HAP-1 (cell line): Measurements from ENCODE around the gene CACNA1B.
"Not testable (repeated sequence)": the region's sequence is repeated elsewhere in the genome, so short reads cannot be mapped to it uniquely, and the experiment has no call there.

Source experiments
- DNase-seq, 2 experiments: peaks; one replicate each; pipeline ENCODE4 v3.0.0-alpha.2; 2016 to 2020; ENCODE audit warnings: low spot score in 2 of 2
- H3K27me3 ChIP-seq: fragments of 250-450 bp; sonication (Bioruptor Pico); 2 replicates; pipeline ENCODE4 v1.5.1; 2020; ENCODE audit warnings: low read depth, mild to moderate bottlenecking, moderate library complexity
- H3K36me3 ChIP-seq: fragments of 250-450 bp; sonication (Bioruptor Pico); replicated peaks from 2 replicates; pipeline ENCODE4 v1.5.1; 2020; ENCODE audit warnings: mild to moderate bottlenecking
- H3K4me1 ChIP-seq: fragments of 250-450 bp; sonication (Bioruptor Pico); 2 replicates; pipeline ENCODE4 v1.5.1; 2020; ENCODE audit warnings: mild to moderate bottlenecking
- H3K4me3 ChIP-seq: fragments of 250-450 bp; sonication (Bioruptor Pico); 2 replicates; pipeline ENCODE4 v1.5.1; 2020; ENCODE audit warnings: mild to moderate bottlenecking, moderate library complexity
- H3K9me3 ChIP-seq: fragments of 250-450 bp; sonication (Bioruptor Pico); 2 replicates; pipeline ENCODE4 v1.5.1; 2020; ENCODE audit warnings: mild to moderate bottlenecking, moderate library complexity
- in situ Hi-C: fragments of 300-500 bp; cut with MboI; formaldehyde crosslinking; loops from 3 replicates; pipeline ENCODE4 v1.14.3; 2020; ENCODE audit warnings: low sequenced_read_pairs, inconsistent platforms, mixed read lengths

CACNA1B gene

GRCh38 chr9:138099803-138100598, 222.4 kb downstream of the CACNA1B start:
- no peaks in the 10 kb centered on the region for H3K36me3 ChIP-seq
- no peaks in the 10 kb centered on the region for H3K4me1 ChIP-seq
- H3K9me3 ChIP-seq, result no peaks in the 10 kb centered on the region
- in situ Hi-C loops, result no loop called here
- DNase-seq, result no peak
- no peaks in the 10 kb centered on the region for H3K27me3 ChIP-seq
- H3K4me3 ChIP-seq, result no peak overlapping the region

DNA sequence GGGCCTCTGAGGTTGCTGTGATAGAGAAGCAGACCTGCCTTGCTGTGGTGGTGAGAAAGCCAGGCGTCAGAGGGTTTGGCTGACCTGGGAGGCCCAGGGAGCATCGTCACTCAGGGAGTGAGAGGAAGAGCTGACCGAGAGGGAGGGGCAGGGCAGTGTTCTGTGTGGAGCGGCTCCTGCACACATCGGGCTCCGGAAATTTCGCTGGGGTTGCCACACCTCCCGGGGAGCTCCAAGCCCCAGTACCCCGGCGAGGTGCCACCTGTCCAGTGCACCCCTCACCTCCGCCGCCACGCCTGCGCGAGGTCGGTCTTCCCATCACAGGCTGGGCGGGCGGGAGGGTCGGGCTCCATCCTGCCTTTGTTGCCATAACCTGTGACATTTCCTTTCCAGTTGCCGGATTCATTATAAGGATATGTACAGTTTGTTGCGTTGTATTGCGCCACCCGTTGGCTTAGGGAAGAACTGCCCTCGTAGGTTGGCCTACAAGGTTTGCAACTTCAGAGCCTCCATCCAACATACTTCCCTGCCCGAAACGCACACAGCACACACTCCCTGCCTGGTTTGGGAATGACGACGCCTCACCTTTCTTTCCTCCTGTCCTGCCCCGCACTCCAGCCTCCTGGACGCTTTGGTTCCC, 223.2 kb downstream of the CACNA1B start:
- in situ Hi-C loops, result no loop called here
- Histone ChIP-seq H3K36me3 (no peaks in the 10 kb centered on the region), H3K4me3 (no peak overlapping the region), H3K27me3 (no peaks in the 10 kb centered on the region), H3K4me1 (no peaks in the 10 kb centered on the region), H3K9me3 (no peaks in the 10 kb centered on the region)
- DNase-seq, result no peak

DNA sequence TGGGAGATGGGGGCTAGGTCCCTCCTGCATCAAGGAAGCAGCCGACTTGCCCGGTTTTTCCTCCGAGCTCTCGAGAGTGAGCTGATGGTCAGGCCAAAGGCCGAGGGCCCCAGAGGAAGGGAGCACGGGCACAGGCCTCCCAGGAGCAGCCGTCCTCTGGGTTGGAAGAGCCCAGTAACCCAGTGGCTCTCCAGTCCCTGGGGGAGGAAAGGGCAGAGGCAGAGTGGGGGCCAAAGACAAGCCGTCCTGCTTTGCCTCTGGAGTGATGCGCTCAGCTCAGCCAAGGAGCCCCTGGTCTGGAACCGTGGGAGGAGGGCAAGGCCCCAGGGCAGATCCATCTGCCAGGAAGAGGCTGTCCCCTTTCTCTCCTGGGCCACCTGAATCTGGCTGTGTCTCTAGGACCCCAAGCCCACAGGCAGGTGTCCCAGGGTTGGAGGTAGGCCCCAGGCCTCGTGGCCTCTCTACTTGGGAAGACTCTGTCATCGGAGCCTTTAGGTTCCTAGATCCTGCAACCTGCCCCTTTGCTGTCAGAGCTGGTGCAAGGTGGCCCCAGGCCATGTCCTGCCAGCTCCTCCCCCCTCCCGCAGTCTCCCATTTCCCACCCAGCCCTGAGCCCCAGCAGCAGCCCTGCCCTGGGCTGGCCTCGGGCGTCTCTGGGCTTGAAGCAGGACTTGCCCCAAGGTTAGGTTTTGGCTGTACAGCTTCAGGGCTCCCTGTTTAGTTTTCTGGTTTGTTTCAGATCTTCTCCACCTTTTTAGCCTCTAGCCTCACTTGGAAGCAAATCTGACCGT, 224.1 kb downstream of the CACNA1B start:
- Histone ChIP-seq H3K27me3 (no peaks in the 10 kb centered on the region), H3K4me3 (no peak overlapping the region), H3K9me3 (no peaks in the 10 kb centered on the region), H3K36me3 (no peaks in the 10 kb centered on the region), H3K4me1 (no peaks in the 10 kb centered on the region)
- no peak for DNase-seq
- in situ Hi-C loops, result no loop called here

DNA sequence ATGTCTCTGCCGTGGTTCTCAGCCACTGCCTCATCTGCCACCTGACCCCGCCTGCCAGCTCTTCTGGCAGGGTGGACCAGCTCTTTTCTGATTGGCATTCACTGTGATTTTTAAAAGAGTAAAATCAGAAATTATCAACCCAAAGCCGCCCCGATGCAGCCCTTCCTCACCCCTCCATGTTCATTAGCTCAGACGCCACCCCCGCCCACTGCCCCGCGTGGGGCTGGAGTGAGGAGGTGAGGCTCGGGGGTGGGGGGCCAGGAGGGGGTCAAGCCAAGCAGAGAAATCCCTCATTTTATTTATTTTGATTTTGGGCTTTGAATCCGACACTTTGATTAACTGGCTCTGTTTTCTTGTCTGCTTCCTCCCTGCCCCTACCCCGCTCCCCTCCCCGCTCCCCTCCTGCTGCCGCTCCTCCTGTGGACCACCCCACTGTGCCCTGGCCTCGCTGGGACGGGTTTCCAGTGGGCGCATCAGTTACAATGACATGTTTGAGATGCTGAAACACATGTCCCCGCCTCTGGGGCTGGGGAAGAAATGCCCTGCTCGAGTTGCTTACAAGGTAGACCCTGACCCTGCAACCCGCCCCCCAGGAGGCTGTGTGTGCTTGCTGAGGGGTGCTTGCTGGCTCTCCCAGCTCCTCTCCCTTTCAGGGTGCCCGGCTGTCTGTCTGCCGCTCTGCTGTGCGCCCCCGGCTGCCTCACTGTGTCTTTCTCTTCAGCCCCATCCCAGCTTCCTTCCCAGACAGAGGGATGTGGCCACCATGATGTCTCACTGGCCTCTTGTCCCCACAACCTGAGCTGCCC, 224.9 kb downstream of the CACNA1B start:
- in situ Hi-C loops, result no loop called here
- DNase-seq, result no peak
- Histone ChIP-seq H3K4me3 (no peak overlapping the region), H3K4me1 (no peaks in the 10 kb centered on the region), H3K9me3 (no peaks in the 10 kb centered on the region), H3K36me3 (no peaks in the 10 kb centered on the region), H3K27me3 (no peaks in the 10 kb centered on the region)

- no peak overlapping the region for H3K4me3 ChIP-seq
- H3K36me3 ChIP-seq, result no peaks in the 10 kb centered on the region
- no peaks in the 10 kb centered on the region for H3K4me1 ChIP-seq
- H3K27me3 ChIP-seq, result no peaks in the 10 kb centered on the region
- H3K9me3 ChIP-seq, result no peaks in the 10 kb centered on the region
- in situ Hi-C loops, result no loop called here
- no peak for DNase-seq
These were observed 225.7 kb downstream of the CACNA1B start for GRCh38 chr9:138103111-138103848.

GRCh38 chr9:138103849-138104206, 226.2 kb downstream of the CACNA1B start:
- DNase-seq, result no peak
- Histone ChIP-seq H3K4me3 (no peak overlapping the region), H3K9me3 (no peaks in the 10 kb centered on the region), H3K4me1 (no peaks in the 10 kb centered on the region), H3K36me3 (no peaks in the 10 kb centered on the region), H3K27me3 (no peaks in the 10 kb centered on the region)
- in situ Hi-C loops, result no loop called here

DNA sequence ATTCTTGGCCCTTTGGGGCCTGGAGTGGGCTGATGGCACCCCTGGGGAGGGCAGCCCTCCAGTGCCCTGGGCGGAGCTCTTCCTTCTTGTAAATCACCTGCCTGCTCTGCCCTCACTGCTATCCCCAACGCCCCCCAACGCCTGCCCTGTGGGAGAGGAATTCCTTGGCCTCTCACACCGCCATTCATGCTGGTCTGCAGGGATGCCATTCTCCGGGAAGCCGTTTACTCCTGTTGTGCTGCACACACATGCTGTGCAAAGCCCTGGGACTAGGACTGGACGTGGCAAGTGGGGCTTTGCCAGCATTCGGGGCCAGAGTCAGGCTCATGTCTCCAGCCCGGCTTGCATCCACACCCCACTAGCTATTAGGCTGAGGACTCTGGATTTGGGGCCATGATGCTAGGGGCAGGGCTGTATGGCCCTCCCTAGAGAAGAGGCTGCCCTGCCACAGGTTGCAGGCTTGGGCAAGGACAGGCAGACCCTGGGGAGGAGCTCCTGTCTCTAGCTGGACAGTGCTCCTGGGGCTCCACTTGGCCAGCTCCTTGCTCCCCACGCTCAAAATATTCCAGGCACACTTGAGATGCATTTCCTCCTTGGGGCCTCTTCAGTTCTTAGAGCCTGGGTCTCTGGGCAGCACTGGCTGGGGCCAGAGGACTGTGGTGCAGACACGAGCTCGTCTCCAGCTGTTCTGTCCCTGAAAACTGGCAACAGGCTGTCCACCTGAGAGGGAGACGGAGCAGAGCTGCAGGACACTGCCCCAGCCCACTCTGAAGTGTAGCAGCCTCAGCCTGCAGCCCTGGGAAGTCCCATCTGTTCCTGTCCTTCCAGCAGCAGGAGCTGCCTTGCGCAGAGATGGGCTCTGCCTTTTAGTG, 226.9 kb downstream of the CACNA1B start:
- no peaks in the 10 kb centered on the region for H3K9me3 ChIP-seq
- no peaks in the 10 kb centered on the region for H3K27me3 ChIP-seq
- no peak overlapping the region for H3K4me3 ChIP-seq
- in situ Hi-C loops, result no loop called here
- no peaks in the 10 kb centered on the region for H3K36me3 ChIP-seq
- H3K4me1 ChIP-seq, result no peaks in the 10 kb centered on the region
- no peak for DNase-seq

- no peak for DNase-seq
- in situ Hi-C loops, result no loop called here
- H3K9me3 ChIP-seq, result no peaks in the 10 kb centered on the region
- H3K27me3 ChIP-seq, result no peaks in the 10 kb centered on the region
- H3K4me1 ChIP-seq, result no peaks in the 10 kb centered on the region
- no peak overlapping the region for H3K4me3 ChIP-seq
- no peaks in the 10 kb centered on the region for H3K36me3 ChIP-seq
These were observed 227.5 kb downstream of the CACNA1B start for GRCh38 chr9:138105123-138105415.

DNA sequence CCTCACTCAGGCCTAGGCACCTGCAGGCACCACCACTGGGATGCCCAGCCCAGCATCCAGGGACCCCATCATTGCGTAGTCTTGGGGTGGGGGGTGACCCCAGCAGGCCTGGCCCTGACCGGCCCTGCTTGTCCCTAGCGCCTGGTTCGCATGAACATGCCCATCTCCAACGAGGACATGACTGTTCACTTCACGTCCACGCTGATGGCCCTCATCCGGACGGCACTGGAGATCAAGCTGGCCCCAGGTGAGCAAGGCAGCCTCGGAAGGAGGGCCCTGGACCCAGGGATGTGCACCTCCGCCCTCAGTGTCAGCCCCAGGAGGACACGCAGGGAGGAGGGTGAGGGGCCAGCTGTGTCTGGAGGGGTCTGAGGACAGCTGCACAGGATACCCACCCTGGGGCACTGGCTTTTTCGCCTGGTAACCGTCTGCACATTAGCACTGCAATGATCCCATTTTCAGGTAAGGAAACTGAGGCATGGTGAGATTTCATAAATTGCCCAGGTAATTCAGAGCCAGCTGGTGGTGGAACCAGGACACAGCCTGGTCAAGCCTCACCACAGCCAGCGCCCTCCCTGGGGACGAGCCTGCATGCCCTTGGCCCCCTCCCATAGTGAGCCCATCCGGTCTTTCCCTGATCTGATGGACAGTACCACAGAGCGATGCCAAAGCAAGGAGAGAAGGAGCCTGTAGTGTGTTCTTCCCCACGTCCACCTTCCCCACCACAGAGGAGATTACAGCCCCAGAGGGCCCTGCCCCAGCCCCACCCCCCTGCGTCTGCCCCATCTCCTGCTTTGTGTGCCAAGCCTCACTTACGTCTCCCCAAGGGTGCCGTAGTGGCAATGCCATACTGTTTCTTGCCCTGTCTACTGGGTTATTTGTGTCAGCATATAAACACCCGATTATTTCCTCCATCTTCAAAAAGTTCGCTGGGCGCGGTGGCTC, 228.3 kb downstream of the CACNA1B start:
- H3K36me3 ChIP-seq, result no peaks in the 10 kb centered on the region
- no peaks in the 10 kb centered on the region for H3K4me1 ChIP-seq
- H3K4me3 ChIP-seq, result no peak overlapping the region
- H3K27me3 ChIP-seq, result no peaks in the 10 kb centered on the region
- in situ Hi-C loops, result no loop called here
- no peaks in the 10 kb centered on the region for H3K9me3 ChIP-seq
- DNase-seq, result no peak

DNA sequence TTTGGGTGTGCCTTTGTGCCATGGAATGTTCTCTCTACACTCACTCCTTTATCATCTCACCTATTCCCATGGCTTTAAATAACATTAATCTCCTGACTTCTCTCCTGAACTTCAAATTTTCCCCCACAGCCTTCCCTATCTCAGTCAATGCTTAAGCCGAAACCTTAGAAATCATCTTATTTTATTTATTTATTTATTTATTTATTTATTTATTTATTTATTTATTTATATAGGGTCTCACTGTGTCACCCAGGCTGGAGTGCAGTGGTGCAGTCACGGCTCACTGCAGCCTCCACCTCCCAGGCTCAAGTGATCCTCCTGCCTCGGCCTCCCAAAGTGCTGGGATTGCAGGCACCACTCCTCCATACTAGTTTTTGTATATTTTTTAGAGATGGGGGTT, 229.5 kb downstream of the CACNA1B start:
- H3K4me1 ChIP-seq, H3K9me3 ChIP-seq, DNase-seq, H3K27me3 ChIP-seq, in situ Hi-C loops, H3K36me3 ChIP-seq, H3K4me3 ChIP-seq: not testable (repeated sequence)

- Histone ChIP-seq H3K4me3 (no peak overlapping the region), H3K36me3 (no peaks in the 10 kb centered on the region), H3K4me1 (no peaks in the 10 kb centered on the region), H3K9me3 (no peaks in the 10 kb centered on the region), H3K27me3 (no peaks in the 10 kb centered on the region)
- DNase-seq, result no peak
- in situ Hi-C loops, result no loop called here
These were observed 234.0 kb downstream of the CACNA1B start for GRCh38 chr9:138111607-138112006.
